GM18498 (cell line): ENCODE results near the gene KCNQ1.

Source experiments
- ATAC-seq: cut with Tn5 transposase; IDR thresholded peaks from one replicate; pipeline ENCODE4 v1.9.1; 2021; ENCODE audit warnings: mild to moderate bottlenecking, moderate library complexity; ENCODE audit not compliant: unreplicated experiment

Gene KCNQ1

GRCh38 chr11:2542406-2542805, 97.6 kb downstream of the KCNQ1 start:
- no peak for ATAC-seq

- ATAC-seq: no peak
These were observed 103.0 kb downstream of the KCNQ1 start for GRCh38 chr11:2547806-2548205.

- no peak for ATAC-seq
These were observed 103.8 kb downstream of the KCNQ1 start for GRCh38 chr11:2548596-2548995.

DNA sequence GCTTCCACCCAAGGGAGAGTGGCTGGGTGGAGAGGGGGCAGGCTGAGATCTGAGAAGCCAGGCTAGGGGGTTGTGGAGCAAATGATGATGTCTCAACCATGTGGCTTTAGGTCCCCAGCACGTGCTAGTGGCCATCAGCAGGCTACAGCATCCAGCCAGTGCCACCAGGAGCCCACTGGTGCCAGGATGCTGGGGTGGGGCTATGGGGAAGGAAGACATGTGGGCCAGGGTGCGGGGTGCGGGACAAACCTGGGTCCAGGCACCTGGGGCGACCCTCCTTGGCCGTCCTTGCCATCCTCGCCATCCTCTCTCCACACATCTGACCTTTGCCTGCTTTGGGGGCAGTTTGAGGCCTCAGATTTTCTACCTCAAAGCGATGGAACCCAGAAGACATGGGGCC, 104.3 kb downstream of the KCNQ1 start:
- ATAC-seq: no peak

GRCh38 chr11:2549491-2549875, 104.7 kb downstream of the KCNQ1 start:
- ATAC-seq: no peak

GRCh38 chr11:2549876-2550605, 105.2 kb downstream of the KCNQ1 start:
- ATAC-seq: no peak

DNA sequence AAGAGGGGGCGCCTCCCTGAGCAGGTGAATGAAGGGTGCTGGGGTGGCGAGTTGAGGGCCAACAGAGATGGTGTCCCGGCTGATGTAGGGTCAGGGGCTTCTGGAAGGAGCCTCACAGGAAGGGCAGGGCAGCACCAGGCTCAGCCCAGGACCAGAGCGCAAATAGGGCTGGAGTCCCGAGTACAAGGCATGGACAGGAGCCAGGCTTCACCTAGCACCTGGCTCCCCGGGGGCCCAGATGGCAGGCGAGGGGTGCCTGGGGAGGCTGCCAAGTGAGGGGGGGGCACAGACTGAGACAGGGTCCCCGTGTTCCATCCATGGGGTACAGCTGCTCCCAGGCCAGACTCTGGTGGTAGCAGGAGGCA, 105.8 kb downstream of the KCNQ1 start:
- ATAC-seq: no peak

- no peak for ATAC-seq
These were observed 106.3 kb downstream of the KCNQ1 start for GRCh38 chr11:2551131-2551530.

GRCh38 chr11:2552210-2552609, 107.4 kb downstream of the KCNQ1 start:
- no peak for ATAC-seq

GRCh38 chr11:2553198-2553597, 108.4 kb downstream of the KCNQ1 start:
- ATAC-seq: no peak

GRCh38 chr11:2553886-2554285, 109.1 kb downstream of the KCNQ1 start:
- ATAC-seq: no peak

DNA sequence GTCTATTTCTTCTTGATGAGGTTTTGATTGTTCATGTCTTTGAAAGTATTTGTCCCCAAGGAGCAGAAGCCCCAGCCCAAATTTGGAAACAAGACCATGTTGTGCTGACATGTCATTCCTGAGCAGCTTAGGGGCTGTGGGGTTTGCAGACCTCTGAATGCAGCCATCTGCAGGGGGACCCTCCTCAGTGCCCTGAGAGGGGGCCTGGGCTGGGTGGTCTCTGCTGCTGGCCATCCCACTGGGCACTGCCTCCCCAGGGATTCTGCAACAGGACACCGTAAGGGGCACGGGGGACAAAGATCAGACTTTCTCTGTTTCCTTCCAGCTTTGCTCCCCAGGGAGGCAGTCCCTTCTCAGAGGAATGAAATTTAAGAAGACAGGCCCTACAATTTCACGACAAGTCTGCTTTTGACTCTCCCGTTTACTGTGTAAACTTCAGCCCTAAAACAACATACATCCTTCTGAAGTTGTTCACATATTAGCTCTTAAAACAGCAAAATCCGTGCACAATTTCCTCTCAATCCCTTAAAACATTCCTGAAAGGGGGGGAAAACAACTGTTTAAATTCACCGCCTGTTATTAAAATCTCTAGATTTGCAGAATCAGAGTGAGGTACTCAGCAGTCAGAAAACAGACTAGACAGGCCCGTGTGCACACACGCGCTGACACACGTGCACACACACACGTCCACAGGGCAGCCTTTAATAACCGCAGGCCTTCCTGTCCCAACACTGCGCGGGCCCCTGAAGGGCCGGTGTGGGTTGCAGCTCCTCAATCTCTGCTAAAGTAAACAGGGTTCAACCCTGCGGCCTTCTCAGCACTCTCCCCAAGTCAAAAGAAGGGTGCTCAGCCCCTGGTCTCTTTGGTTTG, 109.8 kb downstream of the KCNQ1 start:
- no peak for ATAC-seq

DNA sequence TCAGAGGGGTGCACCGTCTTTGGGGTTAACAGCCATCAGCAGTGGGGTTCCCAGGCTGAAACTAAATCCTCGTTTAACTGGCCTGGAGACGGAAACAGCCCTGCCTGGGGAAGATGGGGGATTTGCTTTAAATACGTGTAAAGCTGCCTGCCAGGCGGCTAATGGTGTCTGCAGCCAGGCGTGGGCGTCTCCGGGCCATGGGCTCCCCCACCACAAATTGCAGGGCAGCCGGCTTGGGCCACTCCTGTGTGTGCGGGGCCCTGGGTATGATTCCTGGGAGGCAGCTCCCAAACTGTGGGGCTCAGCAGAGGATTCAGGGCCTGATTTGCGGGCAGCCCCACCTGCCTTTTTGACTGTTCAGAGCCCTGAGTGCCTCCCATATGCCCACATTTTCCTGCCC, 110.5 kb downstream of the KCNQ1 start:
- ATAC-seq: no peak

DNA sequence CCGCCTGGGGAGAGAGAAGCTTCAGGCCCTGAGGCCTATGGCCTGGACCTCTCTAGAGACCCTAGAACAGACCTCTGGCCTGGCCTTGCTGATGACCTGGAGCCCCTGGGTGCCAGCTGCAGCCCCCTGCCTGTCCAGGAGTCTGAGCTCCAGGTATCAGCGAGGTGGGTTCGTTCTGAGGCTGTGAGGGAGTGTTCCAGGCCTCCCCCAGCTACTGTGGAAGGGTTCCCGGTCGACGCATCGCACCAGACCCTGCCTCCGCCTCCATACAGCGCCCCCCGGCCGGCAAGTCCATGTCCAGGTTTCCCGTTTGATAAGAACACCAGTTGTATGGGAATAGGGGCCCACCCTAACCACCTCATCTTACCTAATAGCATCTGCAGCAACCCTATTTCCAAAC, 111.1 kb downstream of the KCNQ1 start:
- ATAC-seq: no peak

DNA sequence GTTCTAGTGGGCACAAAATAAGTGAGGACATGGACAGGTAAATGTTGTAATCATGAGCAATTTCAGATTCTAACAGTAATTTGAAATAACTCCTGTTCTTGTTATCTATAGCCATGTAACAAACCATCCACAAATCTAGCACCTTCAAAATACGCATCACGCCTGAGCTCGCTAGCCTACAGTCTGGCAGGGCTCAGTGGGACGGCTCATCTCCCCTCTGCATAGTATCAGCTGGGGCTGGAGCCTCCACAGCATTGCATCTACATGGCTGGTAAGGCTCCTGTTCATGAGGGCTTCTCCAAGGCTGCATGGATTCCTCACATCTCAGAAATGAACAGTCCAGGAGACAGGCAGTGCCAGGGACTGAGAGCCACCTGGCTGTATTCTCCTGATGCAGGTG, 112.6 kb downstream of the KCNQ1 start:
- ATAC-seq: no peak

DNA sequence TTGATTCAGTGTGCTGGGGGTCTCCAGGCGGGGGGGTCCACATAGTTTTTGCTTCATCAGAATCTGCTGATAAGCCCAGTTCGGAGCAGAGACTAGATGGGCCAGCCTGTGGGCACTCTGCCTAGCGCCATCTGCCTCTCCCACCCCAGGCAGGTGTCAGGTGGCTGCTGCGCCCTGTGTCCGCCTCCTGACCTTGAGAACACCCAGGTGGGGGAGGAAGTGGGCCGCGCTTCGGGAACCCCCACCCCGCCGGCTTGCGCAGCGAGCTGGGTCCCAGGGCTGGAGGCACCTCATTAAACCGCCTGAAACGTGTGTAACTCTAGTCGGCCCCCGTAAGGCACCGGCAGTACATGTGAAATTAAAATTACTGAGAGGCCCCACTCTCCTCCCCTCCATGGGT, 113.6 kb downstream of the KCNQ1 start:
- ATAC-seq: no peak

- ATAC-seq: no peak
These were observed 114.2 kb downstream of the KCNQ1 start for GRCh38 chr11:2558861-2559526.

GRCh38 chr11:2559527-2560311, 114.9 kb downstream of the KCNQ1 start:
- ATAC-seq: no peak

DNA sequence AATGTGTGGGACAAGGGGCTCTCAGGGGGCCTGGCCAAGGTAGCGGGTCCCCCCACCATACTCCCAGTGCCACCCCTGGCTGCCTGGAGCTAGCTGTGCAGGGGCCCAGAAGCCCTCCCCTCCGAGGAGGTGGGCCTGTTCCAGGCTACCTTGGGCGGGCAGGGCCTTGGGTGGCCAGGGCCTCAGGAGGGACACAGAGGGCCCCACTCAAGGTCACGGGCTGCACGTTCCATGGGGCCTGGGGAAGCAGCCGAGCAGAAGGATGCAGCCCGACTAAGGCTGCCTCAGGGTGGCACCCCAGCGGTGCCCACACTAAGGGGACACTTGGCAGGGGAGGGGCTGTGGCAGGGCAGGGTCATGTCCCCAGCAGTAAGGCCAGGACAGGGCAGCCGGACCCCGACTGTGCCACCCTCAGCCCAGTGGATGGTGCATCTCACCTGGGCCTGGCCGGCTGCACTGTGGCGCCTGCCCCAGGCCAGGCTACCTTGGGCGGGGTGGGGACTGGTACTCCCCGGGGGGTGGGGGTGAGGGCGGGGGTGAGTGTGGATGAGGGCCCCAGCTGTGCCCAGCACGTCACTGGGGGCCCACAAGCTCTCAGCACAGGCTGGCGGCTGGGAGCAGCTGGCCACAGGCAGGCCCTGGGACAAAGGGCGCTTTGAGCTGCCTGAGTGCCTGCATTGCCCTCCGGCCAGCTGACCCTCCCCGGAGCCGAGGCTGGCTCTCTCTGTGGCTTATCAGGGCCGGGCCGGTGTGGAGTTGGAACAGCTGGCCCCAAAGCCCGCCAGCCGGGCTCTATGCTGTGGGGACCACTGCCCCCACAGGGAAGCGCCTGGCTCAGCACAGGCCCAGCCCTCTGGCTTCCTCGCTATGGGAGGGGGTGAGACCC, 117.1 kb downstream of the KCNQ1 start:
- ATAC-seq: no peak

DNA sequence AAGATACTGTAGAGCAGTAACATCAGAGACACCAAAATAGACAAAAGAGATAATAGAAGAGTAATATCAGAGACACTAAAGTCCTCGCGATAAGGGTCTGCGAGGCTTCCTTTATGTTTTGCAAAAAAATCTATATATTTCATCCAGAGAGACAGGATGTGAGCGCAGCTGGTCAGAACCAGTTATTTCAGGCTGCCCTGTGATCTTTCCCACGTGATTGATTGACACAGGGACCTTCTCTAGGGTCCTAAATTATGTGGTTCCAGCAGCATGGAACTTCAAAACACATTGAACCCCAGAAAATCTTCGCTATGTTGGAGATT, 118.0 kb downstream of the KCNQ1 start:
- no peak for ATAC-seq
